Epithelial cell of prostate (primary cell): ENCODE measurements around the gene GGA2.
"Not testable (repeated sequence)": the region's sequence is repeated elsewhere in the genome, so short reads cannot be mapped to it uniquely, and the experiment has no call there.

Experiments used
- DNase-seq: peaks from one replicate; pipeline ENCODE4 v3.0.0-alpha.2; 2011; ENCODE audit warnings: low read depth, low spot score
- H3K27ac ChIP-seq: fragments of 450-650 bp; 2 replicates; pipeline ENCODE4 v1.5.1; 2017; ENCODE audit warnings: mild to moderate bottlenecking

Gene GGA2

DNA sequence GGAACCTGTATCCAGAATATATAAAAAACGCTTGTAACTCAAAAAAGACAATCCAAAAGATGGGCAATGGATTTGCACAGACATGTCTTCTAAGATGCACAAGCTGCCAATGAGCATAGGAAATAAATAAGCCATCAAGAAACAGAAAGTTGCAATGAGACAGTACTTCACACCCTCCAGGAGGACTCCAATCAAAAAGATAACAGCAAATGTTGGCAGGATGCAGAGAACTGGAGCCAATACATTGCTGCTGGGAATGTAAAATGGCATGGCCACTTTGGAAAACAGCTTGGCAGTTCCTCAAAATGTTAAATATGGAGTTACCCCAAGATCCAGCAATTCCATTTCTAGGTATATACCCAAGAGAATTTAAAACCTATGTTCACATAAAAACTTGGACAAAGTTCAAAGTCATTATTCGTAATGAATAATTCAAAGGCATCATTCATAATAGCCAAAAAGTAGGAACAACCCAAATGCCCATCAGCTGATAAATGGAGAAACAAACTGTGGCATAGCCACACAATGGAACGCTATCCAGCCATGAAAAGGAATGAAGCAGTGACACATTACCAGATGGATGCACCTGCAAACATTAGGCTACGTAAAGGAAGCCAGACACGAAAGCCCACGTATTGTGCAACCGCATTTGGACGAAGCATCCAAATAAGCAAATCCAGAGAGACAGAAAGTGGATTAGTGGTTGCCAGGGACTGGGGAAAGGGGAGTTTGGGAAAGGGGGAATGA, 25.6 kb downstream of the GGA2 start:
- H3K27ac ChIP-seq: no peak overlapping the region
- no peak for DNase-seq

DNA sequence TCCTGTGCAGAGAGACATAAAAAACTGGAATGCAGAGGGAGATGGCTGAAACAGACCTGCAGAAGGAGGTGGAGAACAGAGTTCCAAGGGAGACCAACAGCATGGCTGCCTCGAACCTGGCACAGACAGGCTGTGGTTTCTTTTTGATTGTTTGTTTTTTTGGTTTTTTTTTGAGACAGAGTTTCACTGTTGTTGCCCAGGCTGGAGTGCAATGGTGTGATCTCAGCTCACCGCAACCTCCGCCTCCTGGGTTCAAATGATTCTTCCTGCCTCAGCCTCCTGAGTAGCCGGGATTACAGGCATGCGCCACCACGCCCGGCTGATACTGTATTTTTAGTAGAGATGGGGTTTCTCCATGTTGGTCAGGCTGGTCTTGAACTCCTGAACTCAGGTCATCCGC, 26.8 kb downstream of the GGA2 start:
- not testable (repeated sequence) for H3K27ac ChIP-seq, DNase-seq

DNA sequence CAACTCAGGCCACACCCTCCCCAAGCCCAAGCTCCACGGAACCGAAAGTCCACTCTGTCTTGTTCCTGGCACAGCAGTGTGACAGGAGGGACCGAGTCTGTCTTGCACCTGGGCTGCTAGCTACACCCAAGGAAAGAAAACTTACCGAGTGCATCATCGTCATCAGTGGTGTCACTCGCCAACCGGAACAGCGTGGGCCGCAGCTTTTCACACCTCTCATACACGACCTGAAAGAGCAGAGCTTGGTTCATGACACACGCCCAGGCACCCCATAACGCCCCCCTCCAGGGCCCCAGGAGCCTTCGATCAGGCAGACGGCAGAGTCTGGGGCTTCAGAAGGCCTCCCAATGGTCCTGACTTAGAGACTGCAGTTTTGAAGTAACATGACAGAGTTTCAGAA, 27.5 kb downstream of the GGA2 start:
- H3K27ac ChIP-seq: no peak overlapping the region
- DNase-seq: no peak

DNA sequence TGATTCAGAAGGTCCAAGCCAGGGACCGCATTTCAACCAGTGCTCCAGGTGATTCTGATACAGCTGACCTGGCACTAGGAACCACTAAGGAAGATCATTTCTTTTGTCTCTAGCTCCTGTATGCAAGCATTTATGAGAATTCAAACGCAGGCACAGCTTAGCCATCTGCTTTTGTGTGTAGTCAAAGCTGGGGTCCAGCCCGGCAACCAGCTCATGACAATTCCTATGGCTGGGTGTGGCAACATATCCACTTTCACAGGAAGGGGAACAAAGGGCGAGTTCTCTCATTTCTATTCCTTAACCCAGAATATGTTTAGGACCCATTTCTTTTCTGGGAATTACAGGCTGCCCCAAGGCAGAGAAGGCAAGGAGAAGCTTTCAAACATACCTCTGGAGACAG, 30.0 kb downstream of the GGA2 start:
- no peak overlapping the region for H3K27ac ChIP-seq

DNA sequence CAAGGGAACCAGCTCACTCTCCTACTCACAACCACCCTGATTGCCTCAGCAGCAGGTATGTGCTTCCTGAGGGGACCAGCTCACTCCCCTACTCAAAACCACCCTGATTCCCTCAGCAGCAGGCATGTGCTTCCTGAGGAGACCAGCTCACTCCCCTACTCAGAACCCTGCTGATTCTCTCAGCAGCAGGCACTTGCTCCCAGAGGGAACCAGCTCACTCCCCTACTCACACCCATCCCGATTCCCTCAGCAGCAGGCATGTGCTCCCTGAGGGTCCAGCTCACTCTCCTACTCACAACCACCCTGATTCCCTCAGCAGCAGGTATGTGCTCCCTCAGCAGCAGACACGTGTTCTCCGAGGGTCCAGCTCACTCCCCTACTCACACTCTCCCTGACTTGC, 31.2 kb downstream of the GGA2 start:
- H3K27ac ChIP-seq: no peak overlapping the region
- DNase-seq: no peak

More for the DNA sequence above, 30.0 kb downstream of the GGA2 start:
- no peak for DNase-seq

DNA sequence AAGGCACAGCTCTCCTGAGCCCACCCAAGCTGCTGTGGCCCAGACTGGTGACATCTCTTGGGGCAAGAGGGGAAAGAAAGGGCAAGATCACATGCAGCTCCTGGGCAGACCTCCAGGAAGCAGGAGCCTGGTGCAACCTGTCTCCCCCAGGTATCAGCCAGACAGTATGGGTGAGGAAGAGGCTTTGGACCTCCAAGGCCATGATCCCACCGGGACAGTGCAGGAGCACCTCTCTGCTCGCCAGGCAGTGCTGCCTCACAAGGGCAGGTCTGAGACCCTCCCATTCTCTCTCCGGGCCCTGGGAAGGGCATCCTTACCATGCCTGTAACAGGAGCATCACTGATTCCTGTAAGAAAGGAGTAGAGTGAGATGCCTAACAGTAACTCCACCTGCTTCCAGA, 31.7 kb downstream of the GGA2 start:
- H3K27ac ChIP-seq: no peak overlapping the region
- no peak for DNase-seq

DNA sequence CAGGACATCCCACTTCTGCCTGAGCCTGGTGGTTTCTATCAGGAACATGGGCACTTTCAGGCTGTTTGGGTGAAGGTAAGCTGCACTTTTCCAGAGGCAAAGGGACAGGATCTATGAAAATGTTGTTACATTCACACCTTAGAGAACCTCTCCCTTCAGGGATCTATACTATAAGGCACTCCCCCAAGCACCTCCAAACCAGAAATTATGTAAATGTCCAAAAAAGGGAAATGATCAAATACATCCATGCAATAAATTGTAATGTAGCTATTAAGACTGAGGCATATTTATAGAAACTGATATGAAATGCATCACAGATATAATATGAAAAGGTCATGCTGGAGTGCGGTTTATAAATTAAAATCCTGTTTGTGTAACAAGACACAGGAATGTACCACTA, 34.0 kb downstream of the GGA2 start:
- no peak for DNase-seq

DNA sequence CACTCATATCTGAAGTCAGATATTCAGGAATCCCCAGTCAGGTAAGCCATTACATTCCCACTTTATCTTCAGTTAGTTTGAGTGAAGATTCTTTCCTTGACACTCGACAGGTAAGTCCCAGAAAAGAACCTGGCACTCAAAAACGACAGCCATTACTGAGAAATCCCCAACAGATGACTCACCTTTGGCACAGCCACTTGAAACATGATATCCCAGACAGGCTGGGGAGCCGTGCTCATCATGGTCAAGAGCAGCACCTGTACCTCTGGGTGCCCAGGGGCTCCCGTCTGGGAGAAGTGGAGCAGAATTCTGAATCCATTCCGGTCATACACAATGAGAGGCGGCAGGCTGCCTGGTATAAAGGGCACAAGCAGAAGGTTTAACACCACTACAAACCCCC, 40.5 kb downstream of the GGA2 start:
- DNase-seq: peak; percentile 40
- H3K27ac ChIP-seq: no peak overlapping the region

More for the DNA sequence above, 34.0 kb downstream of the GGA2 start:
- H3K27ac ChIP-seq: no peak overlapping the region

DNA sequence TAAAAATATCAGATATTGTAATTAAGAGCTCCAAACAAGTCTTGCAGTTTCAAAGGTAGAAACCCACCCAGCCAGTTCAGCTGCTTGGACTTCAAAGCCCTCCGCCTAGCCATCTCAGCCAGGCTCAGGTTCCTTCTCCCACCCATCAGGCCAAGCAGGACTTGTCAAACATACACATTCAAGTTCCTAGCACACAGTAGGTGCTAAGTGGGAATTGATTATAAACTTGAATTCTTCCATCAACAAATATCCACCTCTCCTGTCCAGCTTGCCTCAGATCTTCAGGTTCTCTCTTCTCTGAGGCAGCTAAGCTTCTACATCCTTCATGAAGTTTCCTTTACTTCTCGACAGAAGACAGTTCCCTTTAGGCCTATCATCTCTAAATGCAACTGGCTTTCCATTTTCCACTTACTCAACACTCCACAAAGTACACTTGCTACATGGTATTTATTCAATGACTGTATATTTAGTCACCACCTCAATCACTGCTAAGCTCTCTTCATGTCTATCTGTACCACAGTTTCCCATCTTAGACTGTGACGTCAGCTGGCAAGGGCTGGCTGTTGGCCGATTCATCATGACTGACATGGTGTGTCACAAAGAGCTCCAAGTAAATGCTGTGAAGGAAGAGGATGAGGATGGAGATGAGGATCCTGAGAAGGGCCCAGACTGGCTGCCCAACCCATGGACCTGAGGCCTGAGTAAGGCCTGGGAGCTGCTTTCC, 44.0 kb downstream of the GGA2 start:
- H3K27ac ChIP-seq: peak overlapping the region; percentile 44
- peak; percentile 93 for DNase-seq

DNA sequence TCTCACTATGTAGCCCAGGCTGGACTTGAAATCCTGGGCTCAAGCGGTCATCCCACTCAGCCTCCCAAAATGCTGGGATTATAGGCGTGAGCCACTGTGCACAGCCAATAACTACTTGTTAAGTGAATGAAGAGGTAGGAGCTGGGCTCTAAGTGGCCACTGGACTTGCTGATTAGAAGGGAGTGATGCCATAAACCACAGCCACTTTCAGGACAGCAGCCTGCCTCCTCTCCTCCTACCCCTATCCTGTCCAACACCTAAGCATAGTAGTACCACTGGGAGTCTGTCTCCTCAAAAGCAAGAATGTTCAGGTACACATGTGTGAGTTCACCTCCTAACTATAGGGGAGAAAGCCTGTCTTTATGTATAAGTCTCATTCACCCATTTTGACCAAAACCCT, 45.1 kb downstream of the GGA2 start:
- no peak overlapping the region for H3K27ac ChIP-seq
- DNase-seq: no peak

DNA sequence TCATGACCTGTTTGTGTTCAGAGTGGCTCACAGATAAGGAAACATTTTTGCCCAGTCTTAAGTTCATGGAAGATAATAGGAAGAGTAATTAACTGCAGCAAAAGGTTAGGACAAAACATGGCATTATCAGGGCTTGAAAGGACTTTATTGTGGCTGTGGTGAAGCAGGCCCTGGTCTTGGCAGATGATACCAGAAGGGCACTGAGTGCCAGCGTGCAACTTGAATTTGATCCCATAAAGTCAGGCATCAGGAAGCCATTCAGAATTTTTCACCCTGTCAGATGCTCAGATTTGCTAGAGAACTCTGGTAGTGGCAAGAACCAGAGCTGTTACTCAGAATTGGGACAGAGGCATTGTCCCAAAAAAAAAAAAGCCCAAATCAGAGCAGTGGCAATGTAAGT, 46.1 kb downstream of the GGA2 start:
- H3K27ac ChIP-seq: no peak overlapping the region
- no peak for DNase-seq

DNA sequence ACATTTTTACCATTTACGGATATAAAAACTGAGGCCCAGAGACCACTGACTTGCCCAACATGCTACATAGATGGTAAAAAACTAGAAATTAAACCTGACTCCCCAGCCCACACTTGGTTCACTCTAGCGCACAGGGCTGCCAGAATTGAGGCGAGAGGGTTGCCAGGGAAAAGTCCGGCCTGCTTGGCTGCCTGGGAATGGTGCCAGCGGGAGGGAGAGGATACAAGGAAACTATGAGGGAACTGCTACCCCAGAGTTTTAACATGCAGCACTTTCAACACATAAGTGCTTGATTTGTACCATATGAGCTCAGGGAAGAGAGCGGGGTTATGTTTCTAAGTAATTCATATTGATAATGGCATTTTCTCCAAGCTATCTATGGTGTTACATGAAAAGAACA, 47.3 kb downstream of the GGA2 start:
- not testable (repeated sequence) for H3K27ac ChIP-seq, DNase-seq

DNA sequence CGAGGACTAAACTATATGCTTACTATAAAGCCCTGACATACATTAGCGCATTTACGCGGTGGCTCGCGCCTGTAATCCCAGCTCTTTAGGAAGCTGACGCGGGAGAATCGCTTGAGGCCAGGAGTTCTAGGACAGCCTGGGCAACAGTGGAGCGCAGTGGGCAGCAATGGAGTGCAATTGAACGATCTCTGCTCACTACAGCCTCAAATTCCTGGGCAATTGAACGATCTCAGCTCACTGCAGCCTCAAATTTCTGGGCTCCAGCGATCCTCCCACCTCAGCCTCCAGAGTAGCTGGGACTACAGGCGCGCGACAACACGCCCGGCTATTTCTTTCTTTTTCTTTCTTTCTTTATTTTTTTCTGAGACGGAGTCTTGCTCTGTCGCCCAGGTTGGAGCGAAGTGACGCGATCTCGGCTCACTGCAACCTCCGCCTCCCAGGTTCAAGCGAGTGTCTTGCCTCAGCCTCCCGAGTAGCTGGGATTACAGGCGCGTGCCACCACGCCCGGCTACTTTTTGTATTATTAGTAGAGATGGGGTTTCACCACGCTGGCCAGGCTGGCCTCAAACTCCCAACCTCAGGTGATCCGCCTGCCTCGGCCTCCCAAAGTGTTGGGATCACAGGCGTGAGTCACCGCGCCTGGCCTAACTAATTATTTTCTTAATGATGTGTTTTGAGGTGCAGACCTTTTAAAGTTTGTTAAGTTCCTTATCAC, 56.8 kb downstream of the GGA2 start:
- H3K27ac ChIP-seq: peak overlapping the region; percentile 51
- DNase-seq: no peak

DNA sequence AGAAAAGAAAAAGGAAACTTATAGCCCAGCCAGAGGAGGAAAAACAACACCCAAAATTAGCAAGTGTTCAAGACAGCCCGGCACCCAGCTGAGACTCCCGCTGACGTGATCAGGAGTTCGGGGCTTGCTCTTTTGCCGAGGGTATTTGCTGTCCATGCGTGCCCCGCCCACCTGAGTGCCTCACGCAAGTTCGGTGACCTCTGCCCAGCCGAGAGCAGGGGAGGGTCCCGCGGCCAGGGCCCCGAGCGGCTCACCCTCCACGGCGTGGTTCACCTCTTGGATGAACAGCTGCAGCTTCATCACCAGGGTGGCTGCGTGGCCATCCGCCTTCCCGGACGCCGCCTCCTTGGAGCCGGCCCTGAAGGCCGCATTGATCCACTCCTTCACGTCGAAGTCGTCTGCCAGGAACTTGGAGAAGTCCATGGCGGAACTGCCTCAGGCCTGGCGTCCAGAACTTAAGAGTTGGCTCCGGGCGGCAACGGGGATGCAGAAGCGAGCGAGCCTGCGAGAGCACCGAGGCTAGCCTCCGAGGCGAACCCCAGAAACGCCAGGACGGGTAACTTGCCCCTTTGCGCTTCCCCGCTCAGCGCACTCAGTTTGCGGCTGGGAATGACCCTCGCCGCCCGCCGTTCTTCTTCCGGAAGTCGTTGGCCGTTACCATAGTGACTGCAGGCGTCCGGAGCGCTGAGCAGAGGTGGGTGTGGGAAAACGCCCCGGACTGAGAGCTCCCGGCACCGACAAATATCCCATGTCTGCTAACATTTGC, 57.5 kb downstream of the GGA2 start, which contains the start of gene COG7:
Gene COG7, minus strand, starts transcription at position 618 of the 766 bp plus-strand sequence. Its CDS starts 195 bp downstream, at position 423.
- peak within 1 kb of the TSS; percentile 51 for H3K27ac ChIP-seq
- peak; percentile 41 for DNase-seq

DNA sequence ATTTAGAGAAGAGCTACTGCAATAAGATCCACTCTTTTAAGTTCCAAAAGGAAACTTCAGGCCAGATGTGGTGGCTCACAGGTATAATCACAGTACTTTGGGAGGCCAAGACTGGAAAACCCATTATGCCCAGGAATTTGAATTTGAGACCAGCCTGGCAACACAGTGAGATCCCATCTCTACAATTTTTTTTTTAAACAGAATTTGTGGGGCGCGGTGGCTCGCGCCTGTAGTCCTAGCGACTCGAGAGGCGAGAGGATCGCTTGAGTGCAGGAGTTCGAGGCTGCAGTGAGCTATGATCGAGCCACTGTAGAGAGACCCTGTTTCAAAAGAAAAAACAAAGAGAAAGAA, 58.1 kb downstream of the GGA2 start:
- H3K27ac ChIP-seq: no peak overlapping the region
- no peak for DNase-seq

DNA sequence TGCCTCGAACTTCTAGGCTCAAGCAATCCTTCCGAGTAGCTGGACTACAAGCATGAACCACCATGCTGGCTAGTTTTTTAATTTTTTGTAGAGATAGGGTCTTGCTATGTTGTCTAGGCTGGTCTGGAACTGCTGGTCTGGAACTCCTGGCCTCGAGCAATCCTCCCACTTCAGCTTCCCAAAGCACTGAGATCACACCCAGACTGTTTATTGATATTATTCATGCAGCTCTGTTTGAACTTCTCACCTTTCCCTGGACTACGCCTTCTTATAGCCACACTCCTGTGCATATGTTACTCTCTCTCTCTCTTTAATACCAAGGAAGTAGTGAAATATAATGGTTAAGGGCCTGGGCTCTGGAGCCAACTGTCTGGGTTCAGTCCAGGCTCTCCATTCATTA, 61.9 kb downstream of the GGA2 start:
- no peak overlapping the region for H3K27ac ChIP-seq
- DNase-seq: no peak

DNA sequence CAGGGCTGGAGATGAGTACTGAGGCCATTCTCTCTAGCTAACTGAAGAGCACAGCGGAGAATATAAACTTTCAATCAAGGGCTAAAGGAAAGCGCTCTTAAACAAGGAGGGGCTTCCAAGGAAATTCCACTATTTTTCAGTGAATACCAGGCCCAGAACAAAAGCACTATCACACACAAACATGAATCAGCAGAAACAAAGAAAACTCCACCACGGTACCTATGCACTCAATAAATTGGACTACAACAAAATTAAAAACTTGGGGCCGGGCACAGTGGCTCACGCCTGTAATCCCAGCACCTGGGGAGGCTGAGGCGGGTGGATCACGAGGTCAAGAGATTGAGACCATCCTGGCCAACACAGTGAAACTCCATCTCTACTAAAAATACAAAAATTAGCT, 72.8 kb downstream of the GGA2 start:
- H3K27ac ChIP-seq, DNase-seq: not testable (repeated sequence)

DNA sequence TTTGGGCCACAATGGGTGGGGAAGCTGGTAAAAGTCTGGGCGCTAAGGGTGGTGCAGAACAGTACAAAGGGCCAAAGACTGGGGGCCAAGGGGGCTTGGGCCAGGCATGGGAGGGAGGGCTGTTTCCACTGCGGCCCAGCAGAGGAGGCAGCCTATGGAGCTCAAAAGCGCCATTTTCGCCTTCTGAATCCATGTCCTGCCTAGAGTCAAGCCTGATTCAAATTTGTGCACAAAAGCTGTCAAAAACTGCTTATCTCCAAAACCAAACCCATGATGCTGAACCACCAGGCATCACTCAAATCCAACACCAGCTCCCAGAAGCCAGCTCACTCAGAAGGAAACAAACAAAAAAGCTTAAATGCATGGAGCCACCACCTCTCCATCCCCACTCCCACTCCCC, 73.3 kb downstream of the GGA2 start:
- DNase-seq: no peak
- H3K27ac ChIP-seq: no peak overlapping the region

DNA sequence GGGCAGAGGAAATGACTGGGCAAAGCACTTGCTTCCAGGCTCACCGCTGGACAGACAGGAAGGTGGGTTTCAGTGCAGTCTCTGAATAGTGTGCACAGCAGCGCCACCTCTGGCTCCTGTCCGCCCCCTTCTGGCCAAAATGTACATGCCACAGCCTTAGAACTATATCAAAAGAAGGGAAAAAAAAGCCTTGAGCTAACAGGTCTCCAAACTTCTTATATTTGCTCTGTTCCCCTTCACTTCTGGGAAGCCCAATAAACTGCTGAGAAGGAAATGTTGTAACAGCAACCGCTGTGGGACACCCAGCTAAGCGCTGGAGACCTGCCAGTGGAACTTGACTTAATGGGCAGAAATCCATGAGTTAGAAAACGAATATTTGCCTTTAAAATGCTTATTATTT, 74.8 kb downstream of the GGA2 start:
- H3K27ac ChIP-seq: no peak overlapping the region
- no peak for DNase-seq

DNA sequence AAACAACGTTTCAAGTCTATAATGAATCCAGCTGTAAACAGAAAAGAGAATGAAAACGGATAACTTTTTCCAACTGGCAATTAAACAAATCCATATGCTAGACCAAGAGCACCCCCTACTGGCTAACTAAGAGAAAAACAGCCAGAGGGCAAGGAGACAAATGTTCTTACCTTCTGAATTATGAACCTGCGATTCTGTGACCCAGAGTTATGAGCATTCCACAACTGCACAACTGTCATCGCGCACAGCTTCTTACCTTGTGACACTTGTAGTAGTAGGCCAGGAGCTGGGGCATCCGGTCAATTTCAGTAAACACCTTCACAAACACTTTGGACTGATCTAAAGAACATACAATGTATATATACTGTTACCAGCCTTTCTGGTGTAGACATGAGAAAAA, 75.9 kb downstream of the GGA2 start:
- DNase-seq: no peak
- H3K27ac ChIP-seq: no peak overlapping the region
